Fibroblast of skin of back (primary cell): ENCODE data around the gene OSBPL9.
"Not testable (repeated sequence)": the region's sequence is repeated elsewhere in the genome, so short reads cannot be mapped to it uniquely, and the experiment has no call there.

ENCODE experiments used
- DNase-seq: peaks from one replicate; pipeline ENCODE4 v3.0.0-alpha.2; 2013

OSBPL9 gene

DNA sequence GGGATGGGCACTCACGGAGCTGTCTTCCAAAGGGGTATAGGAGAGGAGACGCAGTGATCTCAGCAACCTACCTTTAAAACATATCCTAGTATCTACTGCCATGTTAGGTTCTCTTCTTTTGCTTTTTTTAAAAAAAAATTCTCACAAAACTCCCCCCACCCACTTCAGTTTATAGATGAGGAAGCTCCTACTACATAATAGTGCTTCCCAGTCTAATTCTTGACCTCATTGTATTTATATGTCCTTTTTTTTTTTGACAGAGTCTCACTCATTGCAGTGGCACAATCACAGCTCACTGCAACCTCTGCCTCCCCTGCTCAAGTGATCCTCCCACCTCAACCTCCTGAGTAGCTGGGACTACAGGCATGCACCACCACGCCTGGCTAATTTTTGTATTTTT, 99.9 kb downstream of the OSBPL9 start:
- no peak for DNase-seq

DNA sequence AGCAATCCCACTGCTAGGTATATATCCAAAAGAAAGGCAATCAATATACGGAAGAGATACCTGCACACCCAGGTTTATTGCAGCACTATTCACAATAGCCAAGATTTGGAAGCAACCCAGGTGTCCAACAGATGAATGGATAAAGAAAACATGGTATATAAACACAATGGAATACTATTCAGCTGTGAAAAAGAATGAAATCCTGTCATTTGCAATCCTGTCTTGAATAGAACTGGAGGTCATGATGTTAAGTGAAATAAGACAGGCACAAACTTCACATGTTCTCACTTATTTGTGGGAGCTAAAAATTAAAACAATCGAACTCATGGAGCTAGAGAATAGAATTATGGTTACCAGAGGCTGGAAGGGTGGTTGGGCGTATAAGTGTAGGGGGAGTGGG, 101.0 kb downstream of the OSBPL9 start:
- DNase-seq, result no peak

DNA sequence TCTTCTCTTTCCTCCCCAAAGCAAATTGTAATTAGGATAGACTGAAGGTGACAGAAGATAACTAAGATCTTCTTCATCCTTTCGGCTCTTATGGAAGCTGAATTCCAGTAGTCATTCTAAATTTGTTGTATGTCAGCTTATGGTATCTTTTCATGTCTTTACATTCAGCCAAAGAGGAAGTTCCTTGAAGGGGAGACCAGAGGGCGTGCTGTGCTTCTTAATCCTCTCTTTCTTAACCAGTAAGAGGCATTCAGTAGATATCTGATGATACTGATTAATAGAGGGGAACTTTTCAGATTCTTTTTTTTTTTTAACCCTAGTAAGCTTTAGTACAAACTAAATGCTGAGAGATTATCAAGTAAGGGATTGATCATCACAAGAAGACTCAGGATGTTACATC, 102.3 kb downstream of the OSBPL9 start:
- DNase-seq, result no peak

DNA sequence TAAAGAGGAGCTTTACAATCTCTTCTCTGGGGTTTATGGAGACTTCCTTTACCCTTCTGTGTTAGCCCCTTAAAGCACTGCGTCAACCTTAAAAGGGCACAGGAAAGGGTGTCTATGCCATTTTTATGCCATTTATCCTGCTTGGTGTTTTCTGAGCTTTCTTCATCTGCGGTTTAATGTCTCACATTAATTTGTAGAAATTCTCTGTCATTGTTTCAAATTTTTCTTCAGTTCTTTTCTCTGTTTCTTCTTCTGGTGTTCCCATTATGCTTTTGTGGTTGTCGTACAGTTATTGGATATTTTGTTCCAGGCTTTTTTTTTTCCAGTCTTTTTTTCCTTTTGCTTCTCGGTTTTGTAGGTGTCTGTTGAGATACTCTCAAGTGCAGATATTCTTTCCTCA, 107.9 kb downstream of the OSBPL9 start:
- DNase-seq, result no peak

DNA sequence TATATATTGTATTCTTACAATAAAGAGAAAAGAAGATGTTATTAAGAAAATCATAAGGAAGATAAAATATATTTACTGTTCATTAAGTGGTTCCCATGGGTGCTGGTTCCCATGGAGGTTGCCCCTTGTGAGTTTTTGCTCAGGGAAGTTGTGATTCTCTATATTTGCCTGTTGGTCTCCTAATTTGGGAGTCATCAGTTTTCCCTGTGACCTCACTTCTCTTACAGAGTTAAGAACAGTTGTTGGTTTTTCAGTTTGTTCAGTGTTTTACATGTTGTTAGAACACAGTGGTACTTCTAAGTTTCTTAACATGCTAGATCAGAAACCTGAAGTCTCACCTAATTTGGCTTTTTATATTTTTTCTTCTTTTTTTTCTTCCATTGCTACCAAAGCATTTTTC, 109.2 kb downstream of the OSBPL9 start:
- no peak for DNase-seq

DNA sequence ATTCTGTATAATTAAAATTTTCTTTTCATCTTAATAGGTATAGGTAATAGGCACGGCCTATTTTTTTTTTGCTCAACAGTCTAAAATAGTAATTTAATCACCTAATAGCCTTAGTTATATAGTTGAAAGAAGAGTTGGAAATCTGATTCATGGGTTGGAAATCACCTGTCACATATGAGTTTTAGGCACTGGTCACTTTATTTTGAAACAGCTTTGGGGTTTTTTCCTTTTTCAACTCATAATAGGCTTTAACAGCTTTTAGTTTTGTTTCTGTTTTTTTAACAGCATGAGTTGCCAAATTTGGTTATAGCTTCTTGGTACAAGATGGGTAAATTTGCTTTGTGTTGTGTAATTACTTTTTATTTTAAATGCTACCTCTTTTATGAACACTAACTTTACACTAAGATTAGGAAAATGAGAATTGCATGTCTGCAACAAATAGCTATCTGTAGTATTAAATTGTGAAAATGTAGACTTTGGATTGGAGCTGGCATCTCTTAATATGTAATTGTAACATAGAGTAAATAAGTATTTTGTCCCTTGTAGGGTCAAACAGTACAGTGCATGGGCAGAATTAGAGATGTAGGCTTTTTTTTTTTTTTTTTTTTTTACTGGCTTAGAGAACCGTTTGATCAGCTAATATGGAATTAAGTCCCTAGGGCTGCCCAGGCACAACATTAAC, 109.8 kb downstream of the OSBPL9 start:
- no peak for DNase-seq

DNA sequence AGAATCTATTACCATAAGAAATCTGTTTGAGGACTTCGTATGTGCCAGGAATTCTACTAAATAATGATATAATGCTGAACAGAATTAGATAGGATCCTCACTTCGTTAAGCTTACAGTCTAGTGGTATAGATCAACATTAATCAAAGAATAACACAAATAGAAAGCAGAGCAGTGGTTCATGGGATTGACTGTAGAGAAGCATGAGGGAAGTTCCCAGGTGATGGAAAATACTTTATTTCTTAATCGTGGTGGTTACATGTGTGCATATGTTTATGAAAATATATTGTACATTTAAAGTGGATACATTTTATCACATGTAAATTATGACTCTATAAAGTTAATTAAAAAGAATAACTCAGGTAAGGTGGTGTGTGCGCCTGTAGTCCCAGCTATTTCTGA, 110.5 kb downstream of the OSBPL9 start:
- DNase-seq, result no peak

DNA sequence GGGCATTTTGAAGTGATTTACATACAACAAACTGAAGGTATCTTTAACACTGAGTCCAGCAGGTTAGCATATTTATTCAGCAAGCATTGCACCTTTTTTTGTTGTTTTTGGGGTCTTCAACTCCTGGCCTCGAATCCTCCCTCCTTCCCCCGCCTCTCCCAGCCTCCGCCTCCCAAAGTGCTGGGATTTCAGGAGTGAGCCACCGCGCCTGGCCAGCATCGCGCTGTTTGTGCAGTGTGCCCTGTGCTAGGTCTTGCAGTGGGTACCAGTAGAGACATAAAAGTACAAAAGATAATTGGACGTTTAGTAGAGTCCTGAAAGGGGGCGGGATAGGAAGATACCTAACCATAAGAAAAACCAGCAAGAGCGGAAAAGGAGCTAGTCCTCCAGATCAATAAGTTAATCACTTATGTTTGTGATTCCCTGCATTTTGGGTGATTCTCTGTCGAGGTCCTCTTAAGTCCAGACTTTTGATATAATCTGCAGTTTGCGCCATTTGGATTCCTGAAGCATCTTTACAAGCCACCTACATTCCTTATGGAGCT, 111.8 kb downstream of the OSBPL9 start:
- DNase-seq, result no peak

DNA sequence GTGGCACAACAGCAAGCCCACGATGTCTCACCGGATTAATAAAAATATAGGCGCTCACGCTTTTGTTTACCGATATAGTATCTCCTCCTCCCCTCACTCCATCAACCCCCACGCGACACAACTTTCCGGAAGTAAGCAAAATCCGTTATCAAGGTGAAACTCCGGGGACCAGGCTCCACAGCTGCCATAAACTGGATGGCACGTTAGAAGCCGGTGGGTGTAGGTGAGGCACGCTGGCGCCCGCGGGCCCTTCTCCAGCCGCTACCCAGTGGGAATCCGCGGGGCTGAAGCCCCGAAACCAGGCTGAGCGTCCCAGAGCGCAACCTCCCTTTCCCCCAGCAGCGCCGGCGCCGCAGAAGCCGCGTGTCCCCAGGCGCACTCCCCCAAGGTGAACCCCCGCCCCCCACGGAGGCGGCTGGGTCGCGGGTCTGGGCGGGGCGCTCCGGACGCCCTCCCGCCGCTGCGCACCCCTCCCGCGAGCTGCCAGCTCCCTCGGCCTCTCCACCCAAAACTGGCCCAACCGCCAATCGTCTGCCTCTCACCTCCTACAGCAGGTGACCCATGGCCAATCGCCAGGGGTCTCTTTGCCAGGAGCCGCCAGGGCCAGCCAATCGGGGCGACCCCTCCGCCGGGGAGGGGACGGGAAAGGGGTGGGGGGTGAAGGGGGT, 112.4 kb downstream of the OSBPL9 start:
- peak; percentile 89 for DNase-seq

DNA sequence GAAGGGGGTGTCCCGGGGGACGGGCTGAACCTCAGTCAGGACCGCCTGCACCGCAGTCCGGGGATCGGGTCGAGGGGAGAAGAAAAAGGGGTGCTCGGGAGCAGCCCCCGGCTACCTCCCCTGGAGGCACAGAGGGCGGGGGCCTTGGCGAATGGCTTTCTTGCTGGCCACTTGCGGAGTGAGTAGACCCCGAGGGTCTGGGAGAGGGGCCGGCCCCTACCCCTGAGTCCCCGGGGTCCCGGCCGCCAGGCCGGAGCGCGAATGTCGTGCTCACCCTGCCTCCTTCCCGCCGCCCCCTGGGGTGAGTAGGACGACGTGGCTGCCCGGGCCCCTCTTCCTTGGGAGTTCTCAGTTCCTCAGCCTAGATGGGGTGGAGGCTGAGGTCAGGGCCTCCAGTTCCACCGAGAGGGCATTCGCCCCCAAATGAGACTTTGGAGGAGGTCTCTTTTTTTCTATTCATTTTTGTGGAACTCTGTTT, 113.0 kb downstream of the OSBPL9 start:
- peak; percentile 36 for DNase-seq

DNA sequence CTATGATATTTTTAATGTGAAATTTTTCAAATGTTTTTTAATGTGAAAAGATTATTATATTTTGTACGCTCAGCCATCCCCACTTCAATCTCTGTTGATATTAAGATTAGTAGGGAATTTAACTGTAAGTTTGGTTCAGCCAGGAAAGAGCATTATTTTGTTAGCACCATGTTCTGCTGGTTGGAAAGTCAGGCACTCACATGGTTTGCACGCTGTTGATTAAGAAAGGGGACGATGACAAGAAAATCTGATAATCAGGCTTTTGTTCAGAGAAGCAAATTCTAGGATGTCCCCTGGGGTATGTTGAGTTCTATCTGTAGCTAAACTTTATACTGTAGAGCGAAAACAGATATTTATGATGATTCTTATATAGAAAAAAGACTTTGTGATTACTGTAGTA, 115.1 kb downstream of the OSBPL9 start:
- no peak for DNase-seq

DNA sequence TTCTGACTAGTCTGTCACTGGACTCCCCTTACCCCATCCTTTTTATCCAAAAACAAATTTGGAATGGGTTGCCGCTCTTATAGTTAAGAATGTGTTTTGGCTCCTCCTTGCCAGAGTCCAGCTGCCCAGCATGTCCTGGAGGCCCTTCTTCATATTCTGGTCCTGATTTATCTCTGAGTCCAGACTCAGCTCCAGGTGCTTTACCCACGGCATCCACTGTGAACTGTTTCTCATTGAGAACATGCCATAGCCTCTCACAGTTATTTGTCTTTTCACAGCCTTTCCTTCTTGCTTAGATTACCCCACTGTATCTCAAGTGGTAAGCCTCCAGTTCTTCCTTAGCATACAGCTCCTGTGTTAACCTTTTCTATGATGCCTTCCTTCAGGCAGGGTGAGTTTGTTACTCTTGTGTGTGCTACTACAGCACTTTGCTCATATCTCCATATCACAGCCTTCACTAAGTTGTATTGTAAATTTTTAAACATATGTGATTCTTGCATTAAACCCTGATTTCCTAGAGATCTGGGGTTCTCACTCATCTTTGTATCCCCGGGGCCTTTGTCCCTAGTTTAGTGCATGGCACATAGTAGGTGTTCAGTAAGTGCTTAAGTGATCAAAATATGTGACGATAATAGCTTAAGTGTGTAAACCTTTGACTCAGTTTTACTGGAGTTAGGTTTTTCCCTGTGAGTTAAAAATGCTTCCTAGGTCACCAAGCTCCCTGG, 116.0 kb downstream of the OSBPL9 start:
- DNase-seq, result no peak

DNA sequence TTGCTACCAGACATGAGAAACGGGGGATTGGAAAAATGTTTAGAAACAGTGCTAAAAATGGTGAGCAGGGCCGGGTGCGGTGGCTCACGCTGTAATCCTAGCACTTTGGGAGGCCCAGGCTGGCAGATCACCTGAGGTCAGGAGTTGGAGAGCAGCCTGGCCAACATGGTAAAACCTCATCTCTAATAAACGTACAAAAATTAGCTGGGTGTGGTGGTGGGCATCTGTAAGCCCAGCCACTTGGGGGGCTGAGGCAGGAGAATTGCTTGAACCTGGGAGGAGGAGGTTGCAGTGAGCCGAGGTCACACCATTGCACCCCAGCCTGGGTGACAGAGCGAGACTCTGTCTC, 116.5 kb downstream of the OSBPL9 start:
- DNase-seq, result not testable (repeated sequence)

DNA sequence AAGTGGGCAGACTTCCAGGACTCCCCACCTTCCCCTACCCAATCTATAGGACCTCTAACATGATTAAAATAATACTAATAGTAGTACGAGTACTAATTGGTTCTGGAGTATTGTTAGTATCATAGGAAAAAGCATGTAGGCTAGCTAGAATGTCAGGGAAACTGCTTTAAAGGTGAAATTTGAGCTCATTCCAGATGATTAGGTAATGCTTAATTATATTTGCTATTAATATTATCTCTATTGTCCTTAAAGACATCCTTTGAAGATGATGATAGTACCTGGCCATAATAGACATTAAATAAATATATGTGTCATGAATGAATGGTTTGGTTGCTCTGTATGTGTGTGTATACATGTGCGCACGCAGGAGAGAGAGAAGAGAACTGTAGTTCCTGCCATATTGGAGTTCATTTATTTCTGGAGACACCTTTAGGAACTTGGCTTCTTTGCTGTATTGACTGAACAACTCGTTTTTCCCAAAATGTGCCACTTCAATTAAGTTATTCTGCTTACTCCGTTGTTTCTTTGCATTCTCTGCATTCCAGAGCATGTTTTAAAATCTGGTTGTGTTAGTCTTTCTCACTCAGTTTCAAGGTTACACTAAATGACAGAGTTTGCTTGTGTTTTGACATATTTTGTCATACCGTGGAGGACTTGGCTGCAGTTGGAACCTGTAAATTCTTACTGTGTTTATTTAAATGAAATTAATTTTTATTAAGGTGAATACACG, 117.1 kb downstream of the OSBPL9 start:
- DNase-seq, result peak; percentile 23

DNA sequence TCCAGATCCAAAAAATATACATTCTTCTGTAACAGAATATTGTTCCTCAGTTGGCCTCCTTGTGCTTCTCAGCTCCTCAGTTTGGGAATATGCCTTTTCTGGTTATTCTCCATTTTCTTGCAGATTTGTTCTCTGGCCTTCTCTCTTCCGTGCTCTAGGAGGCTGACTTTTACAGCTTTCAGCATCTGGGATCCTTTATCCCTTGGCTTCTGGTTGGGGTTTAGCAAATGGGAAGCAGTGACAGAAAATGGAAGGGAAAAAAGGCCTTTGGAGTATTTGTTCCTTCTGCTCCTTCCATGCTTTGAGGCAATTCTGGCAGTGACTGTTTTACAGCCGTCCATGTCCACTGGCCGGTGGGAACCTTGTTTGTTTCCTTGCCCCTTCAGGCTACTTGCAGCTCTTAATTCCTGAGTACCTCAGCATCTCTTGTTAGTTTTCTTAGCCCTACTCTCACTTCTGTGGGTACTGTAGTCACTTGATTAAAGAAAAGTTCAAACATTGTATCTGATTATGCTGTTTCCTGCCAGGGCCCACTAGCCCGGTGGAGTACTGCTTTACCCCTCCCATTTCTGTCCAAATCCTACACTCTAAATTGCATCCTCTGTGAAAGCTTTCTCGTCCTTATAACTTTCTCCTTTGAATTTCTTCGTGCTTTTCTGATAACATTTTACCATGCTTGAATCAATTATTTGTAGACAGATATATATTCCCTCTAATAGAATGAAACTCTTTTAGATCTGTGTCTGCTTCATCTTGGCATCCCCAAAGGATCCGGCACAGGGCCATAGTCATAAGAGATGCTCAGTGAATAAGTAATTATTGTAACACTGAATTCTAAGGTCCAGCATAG, 118.2 kb downstream of the OSBPL9 start:
- no peak for DNase-seq

DNA sequence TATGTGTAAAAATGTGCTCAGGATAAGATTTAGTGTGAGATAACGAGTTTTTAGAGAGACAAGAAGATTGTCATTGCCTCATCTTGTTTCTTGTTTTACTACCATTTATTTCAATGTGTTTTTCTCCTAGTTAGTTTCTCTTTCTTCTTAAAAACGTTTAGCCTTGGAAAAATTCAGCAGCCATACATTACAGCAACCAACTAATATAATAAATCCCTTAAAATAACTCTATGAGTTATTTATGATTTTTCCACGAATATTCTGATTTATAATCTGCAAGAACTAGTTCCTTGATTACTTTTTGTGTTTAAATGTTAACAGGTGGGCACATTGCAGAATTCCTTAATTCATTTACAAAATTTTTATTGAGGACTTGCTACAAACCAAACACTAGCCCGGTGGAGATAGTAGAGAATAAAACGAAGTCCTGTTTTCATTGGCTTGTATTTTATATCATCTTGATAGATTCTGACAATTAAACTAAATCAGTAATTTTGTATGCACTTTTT, 118.9 kb downstream of the OSBPL9 start:
- DNase-seq, result no peak

DNA sequence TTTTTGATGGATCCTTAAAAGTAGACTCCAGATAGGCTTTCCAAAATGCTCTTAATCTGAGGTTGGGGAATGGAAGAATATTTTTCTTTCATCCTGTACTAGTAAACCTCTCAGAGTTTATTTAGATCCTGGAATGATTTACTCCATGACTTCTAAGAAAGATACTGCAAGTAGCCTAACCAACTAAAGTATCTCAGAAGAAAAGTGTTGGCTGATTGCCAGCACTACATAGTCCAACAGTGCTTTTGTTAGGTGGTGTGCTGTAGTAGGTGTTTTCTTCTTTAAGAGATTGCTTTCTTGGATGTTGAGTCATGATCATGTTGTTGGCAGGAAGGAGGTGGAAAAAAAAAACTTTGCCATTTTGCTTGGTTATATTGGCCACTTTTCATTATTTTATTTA, 119.8 kb downstream of the OSBPL9 start:
- peak; percentile 44 for DNase-seq

DNA sequence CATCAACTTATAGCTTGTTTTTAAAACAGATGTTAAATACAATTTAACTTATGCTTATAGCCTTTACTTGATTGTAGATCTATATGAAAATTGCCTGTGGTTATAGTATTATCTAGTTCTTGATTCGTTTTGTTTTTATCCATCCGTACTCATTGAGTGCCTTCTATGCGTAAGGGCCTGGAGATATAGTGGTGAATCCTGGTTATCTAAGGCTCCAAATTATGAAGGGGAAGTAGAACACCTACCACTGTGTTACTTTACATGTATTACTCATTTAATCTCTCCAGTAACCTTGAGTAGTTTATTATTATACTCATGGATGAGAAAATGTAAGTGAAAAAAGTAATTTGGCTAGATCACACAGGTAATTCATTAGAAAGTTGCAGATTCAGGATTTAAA, 121.8 kb downstream of the OSBPL9 start:
- no peak for DNase-seq

DNA sequence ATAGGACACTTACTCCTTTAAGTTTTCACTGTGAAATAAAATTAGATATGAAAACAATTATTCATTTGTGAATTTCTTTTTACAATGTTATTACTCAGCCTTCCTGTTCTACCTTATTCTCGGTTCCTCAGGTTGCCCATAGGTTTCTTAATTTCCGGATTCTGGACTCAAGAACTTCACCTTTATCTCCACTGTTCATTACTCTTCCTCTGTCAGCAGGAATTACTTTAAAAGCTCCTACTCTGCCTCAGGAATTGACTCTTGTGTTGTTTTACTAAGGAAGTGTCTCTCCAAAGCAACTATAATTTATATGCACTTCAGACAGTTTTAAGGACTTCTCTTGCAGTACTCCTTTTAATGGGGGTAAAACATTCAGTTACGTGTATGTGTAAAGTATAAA, 123.8 kb downstream of the OSBPL9 start:
- DNase-seq, result no peak

DNA sequence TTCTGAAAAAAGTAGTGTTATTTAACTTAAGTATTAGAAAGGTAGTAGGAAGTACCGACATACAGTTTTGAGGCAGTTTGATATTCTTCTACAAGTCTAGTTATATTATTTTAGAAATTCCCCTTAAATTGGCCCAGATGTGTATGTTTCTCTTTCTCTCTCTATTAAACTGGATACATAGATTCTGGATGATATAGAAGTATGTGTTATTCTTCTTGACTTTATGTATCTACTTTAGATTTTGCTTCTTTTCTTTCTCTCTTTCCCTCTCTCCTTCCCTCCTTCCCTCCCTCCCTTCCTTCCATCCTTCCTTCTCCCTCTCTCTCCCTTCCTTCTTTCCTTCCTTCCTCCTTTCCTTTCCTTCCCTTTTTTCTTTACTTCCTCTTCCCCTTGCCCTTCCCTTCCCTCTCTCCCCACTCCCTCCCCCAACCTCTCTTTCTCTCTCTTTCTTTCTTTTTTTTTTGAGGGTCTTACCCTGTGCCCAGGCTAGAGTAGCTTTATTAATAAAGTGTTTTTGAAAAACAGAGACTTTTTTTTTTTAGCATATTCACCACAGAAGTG, 124.3 kb downstream of the OSBPL9 start:
- DNase-seq, result no peak
